Ascending aorta (tissue), 2 donors: ENCODE results near the gene CCDC170. TPM values are rescaled to one million over a fixed set of nuclear protein-coding genes. Genes with fewer than 3 reads are reported as not detected.

Experiments
- DNase-seq, 2 donors: peaks; one replicate each; pipeline ENCODE4 v3.0.0-alpha.2; 2019; ENCODE audit warnings: low spot score in 2 of 2
- H3K27ac ChIP-seq, 2 donors: fragments of 200-600 bp; sonication (generic); one replicate each; pipeline ENCODE4 v1.5.1; 2016 to 2017; ENCODE audit warnings: mild to moderate bottlenecking in 1 of 2
- H3K27me3 ChIP-seq: fragments of 200-600 bp; sonication (generic); one replicate; pipeline ENCODE4 v1.5.1; 2017
- H3K36me3 ChIP-seq, 2 donors: fragments of 200-600 bp; sonication (generic); one replicate each; pipeline ENCODE4 v1.5.1; 2016
- H3K4me1 ChIP-seq, 2 donors: fragments of 200-600 bp; sonication (generic); one replicate each; pipeline ENCODE4 v1.5.1; 2016 to 2017; ENCODE audit warnings: mild to moderate bottlenecking in 1 of 2
- H3K4me3 ChIP-seq, 2 donors: fragments of 200-600 bp; sonication (generic); one replicate each; pipeline ENCODE4 v1.5.1; 2016 to 2017; ENCODE audit warnings: mild to moderate bottlenecking in 1 of 2
- H3K9me3 ChIP-seq, 2 donors: fragments of 200-600 bp; sonication (generic); one replicate each; pipeline ENCODE4 v1.5.1; 2016
- intact Hi-C: fragments of 100-400 bp; cut with DNase I; formaldehyde crosslinking; loops from one replicate; pipeline ENCODE4 v1.15.1; 2023
- total RNA-seq: library from RNA; depleted of rRNA; stranded (reverse); fragments of >200 nt; gene quantifications from one replicate; pipeline ENCODE4 v1.1.0, GENCODE V29; 2016
- TF ChIP-seq, protein P1 (sequence below), 3 experiments: fragments of 200-600 bp in 2 of 3; fragments of 450-650 bp in 1 of 3; sonication (generic) in 2 of 3; IDR thresholded peaks; one replicate each; pipeline ENCODE4 v1.5.1; 2016 to 2019; ENCODE audit warnings: antibody characterized with exemption in 3 of 3, mild to moderate bottlenecking in 1 of 3, moderate library complexity in 1 of 3

CCDC170 gene
- total RNA-seq, 1 donor from 2014 or later, result not detected

DNA sequence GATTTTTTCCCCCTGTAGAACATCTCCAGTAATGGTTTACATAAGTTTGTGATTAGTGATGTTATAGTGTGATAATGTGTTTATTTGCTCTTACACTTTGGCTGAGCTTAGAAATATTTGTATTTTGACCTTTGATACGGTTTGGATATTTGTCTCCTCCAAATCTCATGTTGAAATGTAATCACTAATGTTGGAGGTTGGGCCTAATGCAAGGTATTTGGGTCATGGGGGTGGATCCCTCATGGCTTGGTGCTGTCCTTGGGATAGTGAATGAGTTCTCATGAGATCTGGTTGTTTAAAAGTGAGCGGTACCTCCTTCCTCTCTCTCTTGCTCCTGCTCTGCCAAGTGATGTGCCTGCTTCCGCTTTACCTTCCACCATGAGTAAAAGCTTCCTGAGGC lies 147.2 kb downstream of the CCDC170 start:
- intact Hi-C loops, result no loop called here
- TF ChIP-seq, protein P1, sequence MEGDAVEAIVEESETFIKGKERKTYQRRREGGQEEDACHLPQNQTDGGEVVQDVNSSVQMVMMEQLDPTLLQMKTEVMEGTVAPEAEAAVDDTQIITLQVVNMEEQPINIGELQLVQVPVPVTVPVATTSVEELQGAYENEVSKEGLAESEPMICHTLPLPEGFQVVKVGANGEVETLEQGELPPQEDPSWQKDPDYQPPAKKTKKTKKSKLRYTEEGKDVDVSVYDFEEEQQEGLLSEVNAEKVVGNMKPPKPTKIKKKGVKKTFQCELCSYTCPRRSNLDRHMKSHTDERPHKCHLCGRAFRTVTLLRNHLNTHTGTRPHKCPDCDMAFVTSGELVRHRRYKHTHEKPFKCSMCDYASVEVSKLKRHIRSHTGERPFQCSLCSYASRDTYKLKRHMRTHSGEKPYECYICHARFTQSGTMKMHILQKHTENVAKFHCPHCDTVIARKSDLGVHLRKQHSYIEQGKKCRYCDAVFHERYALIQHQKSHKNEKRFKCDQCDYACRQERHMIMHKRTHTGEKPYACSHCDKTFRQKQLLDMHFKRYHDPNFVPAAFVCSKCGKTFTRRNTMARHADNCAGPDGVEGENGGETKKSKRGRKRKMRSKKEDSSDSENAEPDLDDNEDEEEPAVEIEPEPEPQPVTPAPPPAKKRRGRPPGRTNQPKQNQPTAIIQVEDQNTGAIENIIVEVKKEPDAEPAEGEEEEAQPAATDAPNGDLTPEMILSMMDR (IDR thresholded peaks at IDR 0.05), result no peak
- Histone ChIP-seq H3K36me3 (no peaks in the 10 kb centered on the region), H3K27ac (no peak overlapping the region), H3K27me3 (no peaks in the 10 kb centered on the region), H3K4me1 (no peaks in the 10 kb centered on the region), H3K9me3 (no peaks in the 10 kb centered on the region), H3K4me3 (no peak overlapping the region)
- no peak for DNase-seq

DNA sequence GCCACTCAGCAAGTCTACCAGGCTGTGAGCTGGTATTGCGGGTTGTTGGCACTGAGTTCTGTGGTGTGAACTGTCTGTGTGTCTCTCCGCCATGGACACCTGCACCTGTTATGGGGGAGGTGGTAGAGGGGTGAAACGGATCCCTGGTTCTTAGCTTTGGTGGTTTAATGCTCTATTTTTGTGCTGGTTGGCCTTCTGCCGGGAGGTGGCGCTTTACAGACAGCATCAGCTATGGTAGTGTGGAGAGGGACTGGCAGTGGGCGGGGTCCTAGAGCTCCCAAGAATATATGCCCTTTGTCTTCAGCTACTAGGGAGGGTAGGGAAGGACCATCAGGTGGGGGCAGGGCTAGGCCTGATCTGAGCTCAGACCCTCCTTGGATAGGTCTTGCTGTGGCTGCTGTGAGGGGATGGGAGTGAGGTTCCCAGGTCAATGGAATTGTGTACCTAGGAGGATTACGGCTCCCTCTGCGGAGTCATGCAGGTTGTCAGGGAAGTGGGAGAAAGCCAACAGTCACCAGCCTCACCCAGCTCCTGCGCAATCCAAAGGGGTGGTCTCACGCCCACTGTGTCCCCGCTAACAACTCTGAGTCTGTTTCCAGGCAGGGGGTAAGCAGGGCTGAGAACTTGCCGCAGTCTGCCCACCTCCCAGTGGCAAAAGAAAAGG lies 154.3 kb downstream of the CCDC170 start:
- H3K36me3 ChIP-seq, result no peaks in the 10 kb centered on the region
- H3K9me3 ChIP-seq, result no peaks in the 10 kb centered on the region
- no peak for DNase-seq
- no peaks in the 10 kb centered on the region for H3K4me1 ChIP-seq
- TF ChIP-seq, protein P1 (IDR thresholded peaks at IDR 0.05), result no peak
- H3K27me3 ChIP-seq, result no peaks in the 10 kb centered on the region
- intact Hi-C loops, result no loop called here
- H3K4me3 ChIP-seq, result no peak overlapping the region
- H3K27ac ChIP-seq, result no peak overlapping the region

DNA sequence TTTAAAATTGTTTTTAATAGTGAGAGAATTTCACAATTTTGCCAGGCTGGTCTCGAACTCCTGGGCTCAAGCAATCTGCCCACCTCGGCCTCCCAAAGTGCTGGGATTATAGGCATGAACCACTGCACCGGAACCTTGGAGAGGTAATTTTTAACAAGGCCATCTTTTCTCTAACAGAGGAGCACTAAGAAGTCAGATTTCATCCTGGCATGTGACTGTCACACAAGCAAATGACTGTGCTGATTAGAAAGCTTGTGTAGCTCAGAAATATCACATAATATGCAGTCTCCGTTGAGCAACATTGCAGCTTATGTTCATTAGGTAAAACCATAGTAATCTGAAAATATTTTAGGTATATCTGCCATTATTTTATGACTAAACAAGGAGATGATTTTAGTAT lies 156.0 kb downstream of the CCDC170 start:
- Histone ChIP-seq H3K4me1 (no peaks in the 10 kb centered on the region), H3K27me3 (no peaks in the 10 kb centered on the region), H3K27ac (no peak overlapping the region), H3K36me3 (no peaks in the 10 kb centered on the region), H3K9me3 (peaks cover 0 to 5% of the 10 kb centered on the region in 2 donors), H3K4me3 (no peak overlapping the region)
- DNase-seq, result no peak
- TF ChIP-seq, protein P1 (IDR thresholded peaks at IDR 0.05), result no peak
- intact Hi-C loops, result no loop called here

DNA sequence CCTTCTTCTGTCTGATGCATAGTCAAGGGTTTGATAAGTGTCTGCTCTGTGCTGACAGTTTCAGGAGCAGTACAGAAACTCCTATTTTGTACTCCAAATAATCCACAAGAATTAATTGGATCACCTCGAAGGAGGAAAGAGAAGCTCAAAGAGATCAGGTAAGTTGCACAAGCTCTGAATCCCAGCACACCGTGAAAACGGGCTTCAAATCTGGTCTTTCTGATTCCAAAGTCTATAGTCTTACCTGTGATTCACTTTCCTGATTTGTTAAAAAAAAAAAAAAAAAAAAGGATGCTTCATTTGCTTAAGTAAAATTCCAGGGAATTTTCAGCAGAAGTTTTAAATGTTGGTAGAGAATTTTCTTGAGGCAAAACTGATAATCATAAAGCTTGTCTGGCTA lies 157.8 kb downstream of the CCDC170 start:
- Histone ChIP-seq H3K27ac (no peak overlapping the region), H3K36me3 (no peaks in the 10 kb centered on the region), H3K27me3 (no peaks in the 10 kb centered on the region), H3K4me3 (no peak overlapping the region), H3K9me3 (peaks cover 0 to 12% of the 10 kb centered on the region in 2 donors), H3K4me1 (no peaks in the 10 kb centered on the region)
- no peak for DNase-seq
- intact Hi-C loops, result no loop called here
- TF ChIP-seq, protein P1 (IDR thresholded peaks at IDR 0.05), result no peak

DNA sequence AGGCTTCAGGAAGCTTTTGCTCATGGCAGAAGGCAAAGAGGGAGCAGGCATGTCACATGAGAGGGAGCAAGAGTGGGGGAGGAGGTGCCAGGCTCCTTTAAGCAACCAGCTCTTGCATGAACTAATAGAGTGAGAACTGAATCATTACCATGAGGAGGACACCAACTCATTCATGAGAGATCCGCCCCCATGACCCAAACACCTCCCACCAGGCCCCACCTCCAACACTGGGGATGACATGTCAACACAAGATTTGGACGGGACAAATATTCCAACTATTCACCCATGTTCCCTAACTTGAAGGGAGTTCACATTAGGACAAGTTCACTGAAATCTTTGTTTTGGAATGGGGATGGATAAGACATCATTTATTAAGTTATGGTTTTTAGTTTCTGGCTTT lies 158.5 kb downstream of the CCDC170 start:
- Histone ChIP-seq H3K27me3 (no peaks in the 10 kb centered on the region), H3K4me3 (no peak overlapping the region), H3K9me3 (peaks cover 0 to 12% of the 10 kb centered on the region in 2 donors), H3K4me1 (no peaks in the 10 kb centered on the region), H3K36me3 (no peaks in the 10 kb centered on the region), H3K27ac (no peak overlapping the region)
- intact Hi-C loops, result no loop called here
- TF ChIP-seq, protein P1 (IDR thresholded peaks at IDR 0.05), result no peak
- no peak for DNase-seq

DNA sequence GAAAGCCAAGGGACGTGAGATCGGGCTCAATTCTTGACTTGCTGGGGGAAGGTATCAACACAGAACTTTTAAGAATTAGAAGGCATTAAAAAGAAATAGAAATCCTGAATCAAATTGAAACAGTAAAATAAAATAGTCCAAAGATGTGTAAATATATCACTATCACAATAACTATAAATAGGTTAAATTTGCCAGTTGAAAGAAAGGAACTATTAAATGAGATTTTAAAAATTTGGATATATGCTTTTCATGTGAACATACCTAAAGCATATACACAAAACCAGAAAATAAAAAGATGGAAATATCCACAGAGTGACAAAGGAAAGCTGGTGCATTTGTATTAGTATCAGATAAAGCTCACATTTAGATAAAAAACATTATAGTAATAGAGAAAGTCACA lies 161.3 kb downstream of the CCDC170 start:
- no peak overlapping the region for H3K4me3 ChIP-seq
- intact Hi-C loops, result no loop called here
- H3K27me3 ChIP-seq, result no peaks in the 10 kb centered on the region
- no peak overlapping the region for H3K27ac ChIP-seq
- H3K36me3 ChIP-seq, result no peaks in the 10 kb centered on the region
- no peaks in the 10 kb centered on the region for H3K4me1 ChIP-seq
- peaks cover 0 to 12% of the 10 kb centered on the region in 2 donors for H3K9me3 ChIP-seq
- DNase-seq, result no peak
- TF ChIP-seq, protein P1 (IDR thresholded peaks at IDR 0.05), result no peak
